A549 (cell line): Measurements from ENCODE around the gene TEX55. TPM values are rescaled to one million over a fixed set of nuclear protein-coding genes. Genes with fewer than 3 reads are reported as not detected.
"Not testable (repeated sequence)": the region's sequence is repeated elsewhere in the genome, so short reads cannot be mapped to it uniquely, and the experiment has no call there.

Experiments
- ATAC-seq, 2 experiments: fragments of 200-7000 bp in 1 of 2; fragments of >200 bp in 1 of 2; cut with Nextera tagmentation in 1 of 2; cut with Tn5 transposase in 1 of 2; 3 replicates each; pipeline versions ENCODE4 v1.8.0 to v1.9.1; 2018 to 2020; ENCODE audit warnings: mild to moderate bottlenecking in 1 of 2, moderate library complexity in 1 of 2
- CTCF ChIA-PET: fragments of 300-600 bp; sonication (Branson Sonifier 250); formaldehyde crosslinking; extraction: SDS; loops from one replicate; lab custom pipeline; 2021; ENCODE audit warnings: antibody characterized with exemption, inconsistent platforms; lab: Yijun Ruan, JAX
- POLR2A ChIA-PET: fragments of 350-600 bp; formaldehyde crosslinking; extraction: SDS; loops from one replicate; lab custom pipeline; 2021; ENCODE audit warnings: antibody characterized with exemption, inconsistent platforms; lab: Yijun Ruan, JAX
- DNase-seq, 2 experiments: peaks; one replicate each; pipeline versions ENCODE4 v3.0.0 to v3.0.0-alpha.2; 2011 to 2016; ENCODE audit warnings: low read depth in 1 of 2, low spot score in 1 of 2
- FAIRE-seq: peaks from 2 replicates; lab custom pipeline; 2011; peaks lifted over from hg19 to GRCh38; lab: Jason Lieb, UNC
- H3K27ac ChIP-seq, 2 experiments: fragments of >200 bp; sonication (Bioruptor Twin); formaldehyde crosslinking; 3 replicates each; pipeline ENCODE4 v1.5.1; 2016 to 2017
- H3K4me1 ChIP-seq: fragments of >200 bp; sonication (Bioruptor Twin); formaldehyde crosslinking; 3 replicates; pipeline ENCODE4 v1.6.1; 2016
- H3K4me2 ChIP-seq: fragments of >200 bp; sonication (Bioruptor Twin); formaldehyde crosslinking; 3 replicates; pipeline ENCODE4 v1.6.1; 2016
- H3K4me3 ChIP-seq: fragments of >200 bp; sonication (Bioruptor Twin); formaldehyde crosslinking; 3 replicates; pipeline ENCODE4 v1.5.1; 2016
- H3K9me3 ChIP-seq: fragments of >200 bp; sonication (Bioruptor Twin); formaldehyde crosslinking; 3 replicates; pipeline ENCODE4 v1.6.1; 2016
- CBX8 ChIP-seq: fragments of 200-600 bp; sonication (generic); IDR thresholded peaks from 2 replicates; pipeline ENCODE4 v1.6.1; 2016
- CHD4 ChIP-seq: fragments of 200-600 bp; sonication (generic); IDR thresholded peaks from 2 replicates; pipeline ENCODE4 v1.6.1; 2016; ENCODE audit warnings: antibody characterized with exemption, mild to moderate bottlenecking, borderline replicate concordance
- EHMT2 ChIP-seq: fragments of 200-600 bp; sonication (generic); IDR thresholded peaks from 2 replicates; pipeline ENCODE4 v1.6.1; 2016; ENCODE audit warnings: antibody characterized with exemption, low read depth, mild to moderate bottlenecking, moderate library complexity
- ESRRA ChIP-seq: fragments of 150-350 bp; IDR thresholded peaks from 2 replicates; pipeline ENCODE4 v1.6.1; 2014; ENCODE audit warnings: mild to moderate bottlenecking, low read length, borderline replicate concordance
- FOSB ChIP-seq: fragments of 250-450 bp; sonication (Bioruptor Pico); IDR thresholded peaks from 2 replicates; pipeline ENCODE4 v1.5.0; 2020; ENCODE audit warnings: mild to moderate bottlenecking, moderate library complexity
- FOSL2 ChIP-seq, 2 experiments: fragments of 450-650 bp in 1 of 2; fragments of >200 bp in 1 of 2; sonication (Bioruptor Twin) in 1 of 2; formaldehyde crosslinking; IDR thresholded peaks; 2 replicates each; pipeline versions ENCODE4 v1.5.0 to v1.6.1; 2016 to 2020; ENCODE audit warnings: mild to moderate bottlenecking in 1 of 2, moderate library complexity in 1 of 2
- HDAC2 ChIP-seq: fragments of 200-600 bp; sonication (generic); IDR thresholded peaks from 2 replicates; pipeline ENCODE4 v1.6.1; 2016
- HOXA7 ChIP-seq: fragments of 250-450 bp; sonication (Bioruptor Pico); IDR thresholded peaks from 2 replicates; pipeline ENCODE4 v1.5.0; 2020; ENCODE audit warnings: mild to moderate bottlenecking, moderate library complexity
- HOXB13 ChIP-seq: fragments of 250-450 bp; sonication (Bioruptor Pico); IDR thresholded peaks from 2 replicates; pipeline ENCODE4 v1.5.0; 2020; ENCODE audit warnings: low read depth, mild to moderate bottlenecking, moderate library complexity
- HOXB5 ChIP-seq: fragments of 250-450 bp; sonication (Bioruptor Pico); IDR thresholded peaks from 2 replicates; pipeline ENCODE4 v1.5.0; 2020; ENCODE audit warnings: mild to moderate bottlenecking, moderate library complexity
- JUN ChIP-seq, 2 experiments: fragments of >200 bp; sonication (Bioruptor Twin); formaldehyde crosslinking; IDR thresholded peaks; 2 replicates in 1 of 2; 3 replicates in 1 of 2; pipeline ENCODE4 v1.6.1; 2016 to 2017
- KDM1A ChIP-seq: fragments of 200-600 bp; sonication (generic); IDR thresholded peaks from 2 replicates; pipeline ENCODE4 v1.6.1; 2016; ENCODE audit warnings: low read depth, mild to moderate bottlenecking
- KDM5A ChIP-seq: fragments of 200-600 bp; sonication (generic); IDR thresholded peaks from 2 replicates; pipeline ENCODE4 v1.6.1; 2016; ENCODE audit warnings: antibody characterized with exemption, mild to moderate bottlenecking
- MAFK ChIP-seq: fragments of 450-650 bp; IDR thresholded peaks from 2 replicates; pipeline ENCODE4 v1.6.1; 2014; ENCODE audit not compliant: partially characterized antibody
- NFE2L2 ChIP-seq: fragments of 150-350 bp; conservative IDR thresholded peaks from 2 replicates; pipeline ENCODE4 v1.6.1; 2014; ENCODE audit warnings: low read length
- NR3C1 ChIP-seq: fragments of >200 bp; sonication (Bioruptor Twin); formaldehyde crosslinking; IDR thresholded peaks from 3 replicates; pipeline ENCODE4 v1.6.1; 2017
- PHF8 ChIP-seq: fragments of 200-600 bp; sonication (generic); IDR thresholded peaks from 2 replicates; pipeline ENCODE4 v1.6.1; 2016; ENCODE audit warnings: low read depth, mild to moderate bottlenecking, antibody characterized with exemption, moderate library complexity, borderline replicate concordance
- RCOR1 ChIP-seq: fragments of 150-350 bp; IDR thresholded peaks from 2 replicates; pipeline ENCODE4 v1.6.1; 2014; ENCODE audit warnings: antibody characterized with exemption, low read length, low read depth
- REST ChIP-seq: fragments of 200-600 bp; sonication (generic); IDR thresholded peaks from 2 replicates; pipeline ENCODE4 v1.6.1; 2016; ENCODE audit warnings: antibody characterized with exemption, mild to moderate bottlenecking, moderate library complexity
- ZC3H11A ChIP-seq: fragments of 450-650 bp; IDR thresholded peaks from 2 replicates; pipeline ENCODE4 v1.6.1; 2014; ENCODE audit warnings: antibody characterized with exemption, mild to moderate bottlenecking
- ZFP36 ChIP-seq: fragments of 450-650 bp; IDR thresholded peaks from 2 replicates; pipeline ENCODE4 v1.6.1; 2014; ENCODE audit warnings: borderline replicate concordance; ENCODE audit not compliant: partially characterized antibody
- ZNF302 ChIP-seq: fragments of 250-450 bp; sonication (Bioruptor Pico); IDR thresholded peaks from 2 replicates; pipeline ENCODE4 v1.9.0; 2021; ENCODE audit warnings: inconsistent platforms, mild to moderate bottlenecking, moderate library complexity
- ZSCAN20 ChIP-seq: fragments of 250-450 bp; sonication (Bioruptor Pico); IDR thresholded peaks from 2 replicates; pipeline ENCODE4 v1.8.0; 2022; ENCODE audit warnings: mild to moderate bottlenecking, moderate library complexity
- WGBS: methylation state at CpG from one replicate; pipeline ENCODE4 v1.1.6; 2017; ENCODE audit errors: missing lambda C conversion rate; 5-methylcytosine and 5-hydroxymethylcytosine counted together
- polyA plus RNA-seq, 4 experiments: library from polyadenylated mRNA; depleted of rRNA in 3 of 4; stranded (reverse); fragments of >200 nt; fragmentation: RNase III in 1 of 4; extraction: RNeasy Plus Mini Kit Qiagen cat#74134 plus additional on column Dnase treatment in 1 of 4; gene quantifications; 2 replicates in 3 of 4; 3 replicates in 1 of 4; pipeline ENCODE4 v1.2.3, GENCODE V29; 2011 to 2017
- TF ChIP-seq, protein P1 (sequence below): fragments of >200 bp; sonication (Bioruptor Twin); formaldehyde crosslinking; IDR thresholded peaks from 3 replicates; pipeline ENCODE4 v1.5.1; 2016
- TF ChIP-seq, protein P2 (sequence below): fragments of >200 bp; sonication (Bioruptor Twin); formaldehyde crosslinking; IDR thresholded peaks from 2 replicates; pipeline ENCODE4 v1.6.1; 2016

Gene TEX55
- polyA plus RNA-seq, 2 of the 4 experiments (the other 2 are of a cell fraction), result 0.08 TPM; not detected in 1

DNA sequence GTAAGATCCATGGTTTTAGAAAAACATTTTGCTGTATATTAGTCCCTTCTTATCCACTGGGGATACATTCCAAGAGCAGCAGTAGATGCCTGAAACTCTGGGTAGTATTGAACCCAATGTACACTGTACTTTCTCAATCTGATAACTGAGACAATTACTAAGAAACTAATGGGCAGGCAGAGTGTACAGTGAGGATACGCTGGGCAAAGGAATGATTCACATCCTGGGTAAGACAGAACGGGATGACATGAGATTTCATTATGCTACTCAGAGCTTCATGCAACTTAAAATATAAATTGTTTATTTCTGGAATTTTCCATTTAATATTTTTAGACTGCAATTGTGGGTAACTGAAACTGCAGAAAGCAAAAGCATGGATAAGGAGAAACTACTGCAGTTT is 46.2 kb upstream of the TEX55 start:
- TF ChIP-seq NFE2L2, result no peak
- TF ChIP-seq KDM5A, result no peak
- TF ChIP-seq ZSCAN20 (CRISPR knock-in tag), result no peak
- TF ChIP-seq JUN (IDR thresholded peaks at IDR 0.05), result no peak
- TF ChIP-seq ZNF302, result no peak
- no peak for TF ChIP-seq HOXB13 (CRISPR knock-in tag)
- TF ChIP-seq CBX8, result no peak
- no peak for TF ChIP-seq ESRRA
- TF ChIP-seq FOSB (CRISPR knock-in tag), result no peak
- no peak for TF ChIP-seq HOXB5 (CRISPR knock-in tag)
- TF ChIP-seq PHF8, result no peak
- no peak for TF ChIP-seq HDAC2
- TF ChIP-seq CHD4, result no peak
- TF ChIP-seq, protein P1, sequence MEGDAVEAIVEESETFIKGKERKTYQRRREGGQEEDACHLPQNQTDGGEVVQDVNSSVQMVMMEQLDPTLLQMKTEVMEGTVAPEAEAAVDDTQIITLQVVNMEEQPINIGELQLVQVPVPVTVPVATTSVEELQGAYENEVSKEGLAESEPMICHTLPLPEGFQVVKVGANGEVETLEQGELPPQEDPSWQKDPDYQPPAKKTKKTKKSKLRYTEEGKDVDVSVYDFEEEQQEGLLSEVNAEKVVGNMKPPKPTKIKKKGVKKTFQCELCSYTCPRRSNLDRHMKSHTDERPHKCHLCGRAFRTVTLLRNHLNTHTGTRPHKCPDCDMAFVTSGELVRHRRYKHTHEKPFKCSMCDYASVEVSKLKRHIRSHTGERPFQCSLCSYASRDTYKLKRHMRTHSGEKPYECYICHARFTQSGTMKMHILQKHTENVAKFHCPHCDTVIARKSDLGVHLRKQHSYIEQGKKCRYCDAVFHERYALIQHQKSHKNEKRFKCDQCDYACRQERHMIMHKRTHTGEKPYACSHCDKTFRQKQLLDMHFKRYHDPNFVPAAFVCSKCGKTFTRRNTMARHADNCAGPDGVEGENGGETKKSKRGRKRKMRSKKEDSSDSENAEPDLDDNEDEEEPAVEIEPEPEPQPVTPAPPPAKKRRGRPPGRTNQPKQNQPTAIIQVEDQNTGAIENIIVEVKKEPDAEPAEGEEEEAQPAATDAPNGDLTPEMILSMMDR, result no peak
- TF ChIP-seq, all 56 proteins: peak for 0
- peak in 1 of 2 experiments; percentile 33; a peak in 1 of 6 replicates for ATAC-seq
- ChIA-PET CTCF (interaction anchor here (0.6 to 12.6 kb wide), 7 partner anchors 15 to 581 kb away, joined by 3 to 321 read pairs (median 7); partner anchors contain the start of gene B4GALT4), POLR2A (no interaction called here)
- Histone ChIP-seq H3K4me3 (no peak overlapping the region), H3K9me3 (peaks cover 9% of the 10 kb centered on the region; the same call in 1 of the 3 replicates), H3K4me2 (no peak overlapping the region), H3K4me1 (0 out of 3 replicates have a peak, but pooled peaks cover 11% of the 10 kb centered on the region), H3K27ac (0 out of 6 replicates have a peak overlapping the region, but pooled peaks of 1 of the 2 experiments have one; percentile 13)
- DNase-seq, result no peak
- FAIRE-seq, result peak; percentile 23
- 38% methylated on average over 2 of the region's 2 CpGs for WGBS

GRCh38 chr3:119104031-119104430 is 41.9 kb upstream of the TEX55 start:
- H3K27ac ChIP-seq, result no peak overlapping the region
- no peak for ATAC-seq
- H3K9me3 ChIP-seq, result peaks cover 9% of the 10 kb centered on the region; the same call in 1 of the 3 replicates
- no peak overlapping the region for H3K4me3 ChIP-seq
- FAIRE-seq, result no peak
- no peak for TF ChIP-seq HOXA7 (CRISPR knock-in tag)
- TF ChIP-seq MAFK, result peak; percentile 81
- DNase-seq, result no peak
- CTCF ChIA-PET, result interaction anchor here (0.5 to 2.7 kb wide), 4 partner anchors 15 to 669 kb away, joined by 3 to 22 read pairs (median 8); no protein-coding TSS in a partner anchor
- H3K4me2 ChIP-seq, result no peak overlapping the region
- 0 out of 3 replicates have a peak, but pooled peaks cover 8% of the 10 kb centered on the region for H3K4me1 ChIP-seq
- POLR2A ChIA-PET, result no interaction called here
- WGBS, result 94% methylated on average over 4 of the region's 4 CpGs

GRCh38 chr3:119118330-119118729 is 27.6 kb upstream of the TEX55 start:
- not testable (repeated sequence) for DNase-seq
- H3K9me3 ChIP-seq, result peaks cover 55% of the 10 kb centered on the region
- TF ChIP-seq ZFP36, result peak; percentile 91
- TF ChIP-seq, all 56 proteins: peak for 1; not testable (repeated sequence) for 55
- POLR2A ChIA-PET, ATAC-seq, H3K4me1 ChIP-seq, H3K4me2 ChIP-seq, H3K27ac ChIP-seq, H3K4me3 ChIP-seq, FAIRE-seq: not testable (repeated sequence)
- CTCF ChIA-PET, result interaction anchor here (0.8 to 1.3 kb wide), 3 partner anchors 27 to 234 kb away, joined by 3 read pairs; partner anchors contain the start of gene TEX55
- 46% methylated on average over 3 of the region's 3 CpGs for WGBS

DNA sequence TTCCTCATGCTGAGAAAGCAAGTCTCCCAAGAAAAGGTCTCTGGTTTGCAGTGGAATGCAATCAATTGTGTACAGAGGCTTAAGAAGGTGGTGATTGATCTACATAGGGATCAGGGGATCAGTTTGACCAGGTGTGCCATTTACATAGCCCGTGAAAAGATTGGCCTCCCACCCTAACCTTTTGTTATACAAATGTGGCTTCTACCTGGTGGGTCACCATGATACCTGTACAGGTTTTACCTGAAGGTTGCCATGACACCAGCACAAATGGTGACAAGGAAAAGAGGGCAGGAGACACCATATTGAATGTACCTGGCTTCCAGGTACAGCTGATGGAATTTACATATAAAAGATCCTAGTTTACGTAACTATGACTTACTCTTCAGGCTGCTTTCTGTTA is 25.5 kb upstream of the TEX55 start:
- H3K27ac ChIP-seq, result no peak overlapping the region
- no peak for ATAC-seq
- FAIRE-seq, result no peak
- no peak overlapping the region for H3K4me3 ChIP-seq
- H3K9me3 ChIP-seq, result peaks cover 46% of the 10 kb centered on the region
- POLR2A ChIA-PET, result no interaction called here
- 60% methylated on average over 2 of the region's 2 CpGs for WGBS
- no peaks in the 10 kb centered on the region for H3K4me1 ChIP-seq
- no peak overlapping the region for H3K4me2 ChIP-seq
- CTCF ChIA-PET, result interaction anchor here (1.2 kb wide), 1 partner anchor 238 kb away, joined by 4 read pairs; no protein-coding TSS in a partner anchor
- no peak for DNase-seq
- TF ChIP-seq ZFP36, result no peak
- no peak for TF ChIP-seq FOSL2 (IDR thresholded peaks at IDR 0.05)
- TF ChIP-seq FOSL2 (CRISPR knock-in tag; IDR thresholded peaks at IDR 0.05), result no peak
- no peak for TF ChIP-seq MAFK
- no peak for TF ChIP-seq REST
- no peak for TF ChIP-seq EHMT2
- no peak for TF ChIP-seq KDM1A
- TF ChIP-seq, protein P2, sequence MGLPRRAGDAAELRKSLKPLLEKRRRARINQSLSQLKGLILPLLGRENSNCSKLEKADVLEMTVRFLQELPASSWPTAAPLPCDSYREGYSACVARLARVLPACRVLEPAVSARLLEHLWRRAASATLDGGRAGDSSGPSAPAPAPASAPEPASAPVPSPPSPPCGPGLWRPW, result no peak
- TF ChIP-seq NR3C1, result no peak
- TF ChIP-seq NFE2L2, result no peak
- TF ChIP-seq RCOR1, result no peak
- no peak for TF ChIP-seq ZNF302
- no peak for TF ChIP-seq ZC3H11A
